Sciatic nerve (tissue), 2 donors: ENCODE data around the gene NLN. TPM values are rescaled to one million over a fixed set of nuclear protein-coding genes. Genes with fewer than 3 reads are reported as not detected.
"Not testable (repeated sequence)": the region's sequence is repeated elsewhere in the genome, so short reads cannot be mapped to it uniquely, and the experiment has no call there.

Source experiments
- ATAC-seq: fragments of 200-7000 bp; cut with Tn5 transposase; one replicate; pipeline ENCODE4 v1.9.1; 2020; ENCODE audit warnings: mild to moderate bottlenecking, moderate library complexity
- DNase-seq: peaks from one replicate; pipeline ENCODE4 v3.0.0-alpha.2; 2020; ENCODE audit warnings: low spot score
- intact Hi-C: fragments of 100-400 bp; cut with DNase I; formaldehyde crosslinking; loops from one replicate; pipeline ENCODE4 v1.14.2; 2022
- total RNA-seq: library from RNA; stranded (reverse); fragmentation: NEBNext Ultra II Directional; extraction: Animal tissue kit (Norgen Biotek cat#: 25700); gene quantifications from one replicate; pipeline ENCODE4 v1.2.1, GENCODE V29; 2021
- donor health status: DM: no; HTN: no; CAD: no.
- donor health status: DM: no; HTN: no; CAD: no.

NLN gene
- total RNA-seq, 1 donor from 2014 or later: 24.8 TPM

DNA sequence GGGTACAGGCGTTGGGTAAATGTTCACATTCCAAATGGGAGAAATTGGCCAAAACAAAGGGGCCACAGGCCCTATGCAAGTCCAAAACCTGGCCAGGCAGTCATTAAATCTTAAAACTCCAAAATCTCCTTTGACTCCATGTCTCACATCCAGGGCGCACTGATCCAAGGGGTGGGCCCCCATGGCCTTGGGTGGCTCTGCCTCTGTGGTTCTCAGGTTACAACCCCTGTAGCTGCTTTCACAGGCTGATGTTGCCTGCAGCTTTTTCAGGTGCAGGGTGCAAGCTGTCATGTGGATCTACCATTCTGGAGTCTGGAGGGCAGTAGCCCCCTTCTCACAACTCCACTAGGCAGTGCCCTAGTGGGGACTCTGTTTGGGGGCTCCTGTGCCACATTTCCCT is 44.8 kb downstream of the NLN start:
- intact Hi-C loops: no loop called here
- DNase-seq (no peak), ATAC-seq (no peak)

DNA sequence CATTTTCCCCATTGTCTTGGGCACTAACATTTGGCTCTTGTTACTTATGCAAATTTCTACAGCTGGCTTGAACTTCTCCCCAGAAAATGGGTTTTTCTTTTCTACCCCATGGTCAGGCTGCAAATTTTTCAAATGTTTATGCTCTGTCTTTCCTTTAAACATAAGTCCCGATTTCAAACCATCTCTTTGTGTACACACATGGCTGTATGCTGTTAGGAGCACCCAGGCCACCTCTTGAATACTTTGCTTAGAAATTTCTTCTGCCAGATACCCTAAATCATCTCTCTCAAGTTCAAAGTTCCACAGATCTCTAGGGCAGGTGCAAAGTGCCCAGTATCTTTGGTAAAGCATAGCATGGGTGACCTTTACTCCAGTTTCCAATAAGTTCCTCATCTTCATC is 45.6 kb downstream of the NLN start:
- intact Hi-C loops: no loop called here
- DNase-seq (no peak), ATAC-seq (no peak)

DNA sequence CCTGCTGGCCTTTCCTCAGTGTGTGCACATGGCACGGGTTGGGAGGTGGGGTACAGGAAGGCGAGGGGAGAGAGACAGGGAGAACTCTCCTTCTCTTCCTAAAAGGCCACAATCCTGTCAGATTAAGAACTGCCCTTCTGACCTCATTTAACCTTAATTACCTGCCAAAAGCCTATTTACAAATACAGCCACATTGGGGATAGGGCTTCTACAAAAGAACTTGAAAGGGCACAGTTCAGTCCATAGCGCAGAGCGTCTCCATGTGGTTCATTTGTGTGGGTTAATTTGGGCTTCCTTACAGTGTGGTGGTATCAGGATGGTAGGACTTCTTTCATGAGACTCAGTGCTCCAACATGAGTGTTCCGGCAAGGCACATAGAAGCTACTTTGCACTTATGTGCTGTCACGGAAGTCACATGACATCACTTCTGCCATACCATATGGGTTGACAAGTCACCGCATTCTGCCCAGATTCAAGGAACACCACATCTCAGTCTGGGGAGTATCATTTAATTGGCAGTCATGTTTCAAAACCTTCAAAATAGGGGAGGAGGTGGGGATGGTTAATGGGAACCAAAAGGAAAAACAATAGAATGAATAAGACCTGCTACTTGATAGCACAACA is 46.8 kb downstream of the NLN start:
- intact Hi-C loops: no loop called here
- ATAC-seq: no peak
- DNase-seq: no peak

DNA sequence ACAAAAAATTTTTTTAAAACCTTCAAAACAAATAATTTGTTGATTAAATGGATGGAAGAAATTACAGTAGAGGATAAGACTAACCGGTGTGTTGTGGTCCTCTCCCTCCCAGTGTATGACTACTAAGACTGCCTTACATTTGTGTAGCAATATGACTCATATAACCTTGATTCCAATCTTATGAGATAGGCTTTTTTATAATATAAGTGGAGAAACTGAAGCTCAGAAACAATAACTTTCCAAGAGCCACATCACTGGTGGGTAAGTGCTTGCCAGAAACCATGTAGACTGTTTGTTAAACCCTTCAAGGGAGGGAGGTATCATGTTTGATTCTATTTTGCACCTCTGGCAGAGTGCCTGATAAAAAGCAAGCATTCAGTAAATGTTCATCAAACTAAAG is 47.5 kb downstream of the NLN start:
- intact Hi-C loops: no loop called here
- no peak for ATAC-seq

DNA sequence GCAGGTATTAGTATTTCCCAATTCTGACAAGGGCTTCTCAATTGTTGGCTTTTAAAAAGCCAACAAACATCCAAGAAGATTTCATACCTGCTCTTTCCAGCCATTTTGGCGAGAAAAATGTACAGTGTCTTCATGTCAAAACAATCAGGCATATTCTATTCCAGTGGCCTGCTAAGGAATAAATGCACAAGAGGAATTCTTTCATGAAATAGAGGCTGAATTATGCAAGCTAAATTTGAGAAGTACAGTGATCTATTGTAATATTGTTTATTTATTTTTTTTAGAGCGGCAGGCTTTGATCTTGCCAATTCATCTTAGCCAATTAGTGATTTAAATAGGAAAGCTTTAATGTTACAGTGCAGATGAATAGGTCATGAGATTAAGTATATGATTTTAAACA is 49.3 kb downstream of the NLN start:
- ATAC-seq (no peak), DNase-seq (no peak)
- intact Hi-C loops: no loop called here

More for the DNA sequence above, 47.5 kb downstream of the NLN start:
- no peak for DNase-seq

DNA sequence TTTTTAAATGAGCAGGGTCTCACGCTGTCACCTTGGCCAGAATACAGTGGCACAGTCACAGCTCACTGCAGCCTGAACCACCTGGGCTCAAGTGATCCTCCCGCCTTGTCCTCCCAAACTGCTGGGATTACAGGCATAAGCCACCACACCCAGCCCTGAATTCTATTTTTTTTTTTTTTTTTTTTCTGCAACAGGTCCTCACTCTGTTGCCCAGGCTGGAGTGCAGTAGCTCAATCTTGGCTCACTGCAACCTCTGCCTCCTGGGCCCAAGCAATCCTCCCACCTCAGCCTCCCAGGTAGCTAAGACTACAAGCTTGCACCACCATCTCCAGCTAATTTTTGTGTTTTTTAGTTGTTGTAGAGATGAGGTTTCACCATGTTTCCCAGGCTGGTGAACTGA is 51.0 kb downstream of the NLN start:
- ATAC-seq, DNase-seq, intact Hi-C loops: not testable (repeated sequence)

DNA sequence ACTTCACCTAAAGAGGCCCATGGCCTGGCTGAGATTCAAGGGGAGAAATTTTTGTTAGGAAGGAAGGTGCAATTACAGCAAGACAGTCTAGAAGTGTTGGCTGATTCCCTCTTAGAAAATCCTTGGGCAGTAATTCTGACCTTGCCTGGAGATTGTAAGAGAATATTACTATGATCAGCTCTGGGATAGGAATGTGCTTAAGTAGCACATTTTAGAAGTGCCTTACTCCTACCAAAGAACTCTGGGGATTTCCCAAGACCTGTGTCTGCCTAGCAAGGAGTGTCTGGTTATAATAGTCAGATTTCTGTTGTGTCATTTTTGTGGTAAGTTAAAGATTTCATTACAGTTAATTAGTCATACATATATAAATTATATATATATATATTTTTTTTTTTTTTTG is 52.3 kb downstream of the NLN start:
- intact Hi-C loops: no loop called here
- ATAC-seq (no peak), DNase-seq (no peak)

DNA sequence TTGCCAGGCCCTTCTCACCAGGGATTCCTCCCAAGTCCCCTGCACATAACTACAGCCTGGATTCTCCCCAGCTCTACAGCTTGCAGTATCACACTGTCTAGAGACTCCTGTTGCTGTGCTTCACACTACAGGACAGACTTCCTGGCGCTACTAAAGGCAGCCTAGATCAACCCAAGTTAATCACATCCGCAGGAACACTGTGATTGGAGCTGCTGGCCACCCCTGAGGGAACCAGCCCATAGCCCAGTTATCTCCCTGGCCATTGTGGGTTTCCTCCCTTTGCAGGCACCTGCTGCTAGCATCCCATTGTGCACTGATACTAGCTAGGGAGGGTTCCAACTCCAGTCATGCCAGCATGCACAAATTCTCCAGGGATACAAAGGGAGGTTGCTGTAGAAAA is 53.5 kb downstream of the NLN start:
- intact Hi-C loops: no loop called here
- ATAC-seq (no peak), DNase-seq (no peak)

DNA sequence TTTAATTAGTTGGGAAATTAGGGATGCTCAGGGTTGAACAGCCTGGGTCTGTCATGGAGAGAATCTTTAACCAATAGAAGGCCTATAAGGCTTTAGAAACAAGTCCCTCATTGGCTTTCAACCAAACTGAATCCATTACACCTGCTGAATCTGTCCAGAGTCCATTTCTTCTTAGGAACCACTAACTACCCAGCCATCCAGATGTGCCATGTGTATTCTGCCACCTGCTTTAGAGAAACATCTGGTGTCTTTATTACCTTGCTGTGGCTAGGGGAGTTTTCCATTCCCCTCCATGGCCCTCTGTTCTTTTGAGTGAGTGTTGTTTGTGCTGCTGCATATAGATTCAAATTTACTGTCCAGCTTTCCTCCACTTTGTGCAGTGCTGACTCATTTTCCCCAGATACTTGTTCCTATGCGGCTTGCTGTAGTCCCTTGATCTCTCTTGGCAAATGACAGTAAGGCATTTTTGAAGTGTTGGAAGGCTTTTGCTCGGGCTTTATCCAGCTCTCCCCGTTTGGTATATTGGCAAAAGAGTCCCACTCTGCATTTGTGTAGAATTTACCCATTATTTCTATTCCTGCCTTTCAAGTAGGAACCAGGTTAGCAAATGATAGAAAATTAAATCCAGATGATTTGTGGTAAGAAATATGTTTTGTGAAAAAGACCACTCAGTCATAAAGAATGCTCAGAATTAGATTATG is 54.6 kb downstream of the NLN start:
- DNase-seq: no peak
- no peak for ATAC-seq
- intact Hi-C loops: no loop called here

DNA sequence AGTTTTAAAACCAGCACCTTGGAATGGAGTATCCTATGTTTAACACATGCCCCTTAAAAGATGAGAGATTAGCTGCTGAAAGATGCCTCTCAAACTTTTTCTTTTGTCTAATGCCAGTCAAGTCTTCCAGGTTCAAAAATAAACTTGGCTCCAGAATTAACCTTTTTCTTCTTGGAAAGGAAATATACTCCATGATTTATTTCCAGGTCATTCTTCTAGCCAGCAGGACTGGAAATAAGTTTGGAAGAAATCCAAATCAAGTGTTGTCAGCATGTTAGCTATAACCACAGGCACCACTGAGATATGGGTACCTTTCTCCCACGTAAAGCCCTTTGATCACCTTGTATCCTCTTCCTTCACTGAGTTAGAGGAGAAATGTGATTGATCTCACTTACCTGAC is 56.1 kb downstream of the NLN start:
- intact Hi-C loops: no loop called here
- no peak for DNase-seq

DNA sequence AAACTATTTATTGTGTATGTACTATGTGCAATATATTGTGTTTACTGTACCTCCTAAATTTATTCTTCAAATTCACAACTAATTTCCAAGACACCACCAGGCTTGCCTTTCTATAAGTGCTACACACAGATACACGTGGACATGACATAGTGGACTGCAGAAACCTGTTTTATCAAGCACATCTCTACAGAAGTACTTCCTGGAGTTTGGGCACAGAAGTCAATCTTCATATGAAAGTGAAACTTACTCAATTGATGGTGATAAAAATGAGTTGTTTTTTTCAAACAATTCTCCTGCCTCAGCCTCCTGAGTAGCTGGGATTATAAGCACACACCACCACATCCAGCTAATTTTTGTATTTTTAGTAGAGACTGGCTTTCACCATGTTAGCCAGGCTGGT is 57.6 kb downstream of the NLN start:
- ATAC-seq (no peak), DNase-seq (no peak)
- intact Hi-C loops: no loop called here

More for the DNA sequence above, 56.1 kb downstream of the NLN start:
- no peak for ATAC-seq

DNA sequence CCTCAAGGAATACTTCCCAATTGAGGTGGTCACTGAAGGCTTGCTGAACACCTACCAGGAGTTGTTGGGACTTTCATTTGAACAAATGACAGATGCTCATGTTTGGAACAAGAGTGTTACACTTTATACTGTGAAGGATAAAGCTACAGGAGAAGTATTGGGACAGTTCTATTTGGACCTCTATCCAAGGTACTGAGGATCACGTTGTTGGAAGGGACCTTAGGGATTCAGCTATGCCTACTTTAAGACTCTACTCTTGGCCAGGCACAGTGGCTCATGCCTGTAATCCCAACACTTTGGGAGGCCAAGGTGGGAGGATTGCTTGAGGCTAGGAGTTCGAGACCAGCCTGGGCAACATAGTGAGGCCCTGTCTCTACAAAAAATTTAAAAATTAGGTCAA is 66.3 kb downstream of the NLN start:
- intact Hi-C loops, DNase-seq, ATAC-seq: not testable (repeated sequence)

DNA sequence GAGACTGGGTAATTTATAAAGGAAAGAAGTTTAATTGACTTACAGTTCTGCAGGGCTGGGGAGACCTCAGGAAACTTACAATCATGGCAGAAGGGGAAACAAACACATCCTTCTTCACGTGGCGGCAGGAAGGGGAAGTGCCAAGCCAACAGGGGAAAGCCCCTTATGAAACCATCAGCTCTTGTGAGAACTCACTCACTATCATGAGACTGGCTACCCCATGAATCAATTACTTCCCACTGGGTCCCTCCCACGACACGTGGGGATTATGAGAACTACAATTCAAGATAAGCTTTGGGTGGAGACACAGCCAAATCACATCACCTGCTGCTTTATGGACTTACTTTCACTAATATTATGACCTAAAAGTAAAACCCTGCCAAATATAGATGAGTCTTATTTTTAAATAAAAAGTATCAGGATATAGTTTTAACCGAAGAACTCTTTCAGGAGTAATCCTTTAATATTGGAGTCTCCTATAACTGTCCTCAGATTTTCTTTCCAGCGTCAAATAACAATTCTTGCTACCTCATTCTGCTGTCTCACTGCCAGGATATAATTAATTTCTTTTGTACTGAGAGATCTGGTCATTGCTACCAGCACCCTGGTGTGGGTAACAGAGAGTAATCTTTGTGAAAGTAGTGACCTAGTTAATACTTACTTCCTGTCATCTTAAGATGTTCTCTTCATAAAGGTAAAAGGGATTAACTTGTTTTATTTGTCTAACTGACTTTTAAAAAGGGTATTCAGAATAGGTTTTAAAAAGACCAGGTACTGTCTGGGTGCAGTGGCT is 68.6 kb downstream of the NLN start:
- no peak for ATAC-seq
- intact Hi-C loops: no loop called here
- no peak for DNase-seq

DNA sequence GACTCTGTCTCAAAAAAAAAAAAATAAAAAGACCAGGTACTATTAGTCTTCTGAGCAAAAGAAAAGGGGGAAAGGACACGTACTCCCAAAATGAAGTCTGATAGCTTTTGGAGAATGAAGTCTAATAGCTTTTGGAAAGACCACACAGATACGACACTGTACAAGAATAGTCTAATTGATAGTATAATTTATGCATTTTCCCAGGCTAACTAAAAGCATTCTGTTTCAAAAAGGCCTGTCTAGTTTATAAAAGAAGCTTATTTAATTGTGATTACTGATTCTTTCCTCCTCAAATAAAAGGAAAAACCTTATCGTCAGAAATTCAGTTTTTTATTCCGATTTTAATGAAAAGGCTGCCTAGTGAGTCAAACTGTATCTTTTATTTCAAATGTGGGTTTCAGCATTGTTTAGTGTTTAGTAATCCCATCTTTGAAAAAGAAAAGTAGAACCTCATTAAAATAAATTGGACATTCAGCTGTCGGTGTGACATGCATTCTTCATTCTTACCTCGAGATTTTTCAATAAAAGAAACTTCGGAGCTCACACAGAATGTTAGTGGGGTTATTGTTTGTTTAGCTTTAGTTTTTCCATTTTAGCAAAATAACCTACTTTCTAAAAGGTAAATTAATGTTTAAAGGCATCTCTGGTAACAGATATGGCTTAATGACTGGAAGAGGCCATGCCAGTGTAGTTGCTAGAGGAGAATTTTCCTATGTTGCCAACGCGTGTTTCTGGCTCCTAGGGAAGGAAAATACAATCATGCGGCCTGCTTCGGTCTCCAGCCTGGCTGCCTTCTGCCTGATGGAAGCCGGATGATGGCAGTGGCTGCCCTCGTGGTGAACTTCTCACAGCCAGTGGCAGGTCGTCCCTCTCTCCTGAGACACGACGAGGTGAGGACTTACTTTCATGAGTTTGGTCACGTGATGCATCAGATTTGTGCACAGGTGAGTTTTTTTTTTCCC is 70.0 kb downstream of the NLN start:
- ATAC-seq: no peak

DNA sequence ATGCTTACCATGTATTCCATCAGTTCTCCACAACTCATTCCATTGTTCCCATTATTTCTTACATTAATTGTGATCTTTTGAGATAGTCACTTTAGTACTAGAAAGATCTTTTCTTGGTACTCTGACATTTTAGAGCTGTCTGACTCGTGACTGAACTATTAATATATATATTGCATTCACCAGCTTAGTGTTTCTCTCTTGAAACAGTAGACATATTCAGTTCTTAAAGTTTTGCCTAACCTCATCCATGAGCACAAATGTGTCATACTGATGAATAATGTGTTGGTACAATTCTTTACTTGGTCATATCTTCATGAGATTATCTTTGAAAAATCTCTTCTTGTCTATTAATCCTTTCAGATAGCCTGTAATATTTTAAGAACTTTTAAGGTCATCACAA is 74.3 kb downstream of the NLN start:
- ATAC-seq (no peak), DNase-seq (no peak)
- intact Hi-C loops: no loop called here

More for the DNA sequence above, 70.0 kb downstream of the NLN start:
- DNase-seq: no peak
- intact Hi-C loops: no loop called here

DNA sequence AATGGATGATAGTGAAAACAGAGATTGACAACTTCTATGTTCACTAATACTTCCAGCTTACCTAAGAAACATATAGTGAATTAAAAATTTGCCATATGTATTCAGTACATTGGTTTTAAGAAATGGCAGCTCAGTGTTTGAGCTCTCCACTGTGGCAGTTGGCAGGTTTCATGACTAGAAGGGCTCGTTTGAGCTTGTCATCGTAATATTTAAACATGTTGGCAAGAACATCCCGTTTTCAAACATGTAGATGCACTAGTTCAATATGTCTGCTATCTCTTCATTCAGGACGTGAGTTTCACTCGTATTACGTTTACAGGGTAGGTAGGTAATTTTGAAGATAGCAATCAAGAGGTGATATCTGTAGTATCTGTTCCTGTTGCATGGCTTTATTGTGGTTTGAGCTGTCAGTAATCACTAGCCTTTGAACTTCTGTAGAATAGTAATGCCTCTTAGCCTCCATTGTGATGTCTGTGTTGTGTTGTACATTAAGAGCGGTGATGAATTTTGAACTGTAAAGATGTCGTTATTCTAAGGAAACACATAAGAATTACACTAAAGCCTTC is 74.8 kb downstream of the NLN start:
- intact Hi-C loops: no loop called here
- DNase-seq: no peak
- no peak for ATAC-seq

DNA sequence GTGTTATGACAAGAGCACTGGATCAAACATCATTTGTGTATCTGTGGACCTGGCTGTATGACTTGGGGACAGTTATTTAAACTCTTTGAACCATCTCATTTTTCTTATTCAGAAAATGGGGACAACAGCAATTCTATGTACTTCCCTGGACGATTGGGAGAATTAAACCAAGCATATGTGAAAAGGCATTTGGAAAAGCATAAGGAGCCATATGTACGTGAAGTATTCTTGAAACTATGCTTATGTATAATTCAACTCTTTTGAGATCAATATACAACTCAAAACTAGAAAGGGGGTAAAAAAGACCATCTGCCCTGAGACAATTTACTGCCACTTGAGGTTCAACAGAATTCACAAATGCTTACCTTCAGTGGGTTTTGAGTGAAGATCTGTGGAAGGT is 75.5 kb downstream of the NLN start:
- no peak for ATAC-seq
- no peak for DNase-seq
- intact Hi-C loops: no loop called here

DNA sequence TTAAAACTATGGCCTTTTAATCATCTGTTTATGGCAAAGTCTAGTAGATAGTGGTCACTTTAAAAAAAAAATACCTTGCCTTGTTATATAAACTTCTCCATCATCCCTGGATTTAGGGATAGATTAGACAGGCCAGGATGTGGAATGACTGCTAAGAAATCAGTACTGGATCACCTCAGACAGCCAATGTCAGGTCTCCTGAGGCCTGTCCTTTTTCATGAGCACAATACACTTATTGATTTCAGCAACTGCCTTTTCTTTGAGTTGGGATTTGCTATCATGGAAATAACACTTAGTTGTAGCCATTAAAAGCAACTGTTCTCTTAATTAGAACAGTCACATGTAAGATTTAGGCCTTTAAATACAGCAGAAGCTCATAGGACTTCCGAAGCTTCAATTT is 77.9 kb downstream of the NLN start:
- DNase-seq (no peak), ATAC-seq (peak; percentile 55)
- intact Hi-C loops: no loop called here

DNA sequence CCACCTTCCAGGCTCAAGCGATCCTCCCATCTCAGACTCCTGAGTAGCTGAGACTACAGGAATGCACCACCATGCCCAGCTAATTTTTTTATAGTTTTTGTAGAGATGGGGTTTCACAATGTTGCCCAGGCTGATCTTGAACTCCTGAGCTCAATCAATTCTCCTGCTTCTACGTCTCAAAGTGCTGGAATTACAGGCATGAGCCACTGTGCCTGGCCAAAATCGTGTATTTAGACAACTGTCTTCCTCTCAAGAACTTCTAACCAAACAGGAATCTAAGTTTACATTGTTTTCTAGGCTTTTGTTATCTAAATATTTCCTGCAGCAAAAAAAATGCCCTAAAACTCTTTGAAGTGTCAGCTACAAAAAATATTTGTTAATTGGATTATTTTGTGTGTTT is 78.8 kb downstream of the NLN start:
- intact Hi-C loops: no loop called here
- no peak for ATAC-seq
- no peak for DNase-seq
